HK-2 (cell line): ENCODE results near the gene GCG.

Source experiments
- DNase-seq: peaks from one replicate; pipeline ENCODE4 v3.0.0-alpha.2; 2018; ENCODE audit not compliant: unreplicated experiment

The GCG gene

DNA sequence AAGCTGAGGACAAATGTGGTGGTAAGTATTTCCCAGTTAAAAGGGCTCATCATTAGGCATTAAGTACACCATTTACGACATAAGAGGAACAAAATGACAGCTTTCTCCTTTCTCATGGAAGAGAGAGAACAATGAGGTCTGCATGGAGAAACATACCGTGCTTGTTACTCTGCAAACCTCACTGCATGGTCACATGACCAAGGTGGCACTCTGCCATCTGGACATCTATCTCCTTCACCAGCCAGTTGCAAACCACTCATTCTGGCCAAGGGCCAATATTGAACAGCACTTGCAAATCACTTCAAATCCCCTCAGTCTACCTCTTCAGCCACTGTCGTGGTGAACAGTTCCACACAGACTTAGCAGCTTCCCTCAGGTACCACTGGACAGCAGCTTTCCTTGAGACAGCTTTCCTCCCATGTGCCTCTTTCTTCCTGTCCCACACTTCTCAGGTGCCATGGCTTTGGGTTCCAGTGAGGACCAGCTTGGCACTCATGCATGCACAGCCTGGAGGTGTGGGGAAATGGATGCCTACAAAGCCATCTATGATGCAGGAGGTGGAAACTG is 48.5 kb downstream of the GCG start:
- no peak for DNase-seq

DNA sequence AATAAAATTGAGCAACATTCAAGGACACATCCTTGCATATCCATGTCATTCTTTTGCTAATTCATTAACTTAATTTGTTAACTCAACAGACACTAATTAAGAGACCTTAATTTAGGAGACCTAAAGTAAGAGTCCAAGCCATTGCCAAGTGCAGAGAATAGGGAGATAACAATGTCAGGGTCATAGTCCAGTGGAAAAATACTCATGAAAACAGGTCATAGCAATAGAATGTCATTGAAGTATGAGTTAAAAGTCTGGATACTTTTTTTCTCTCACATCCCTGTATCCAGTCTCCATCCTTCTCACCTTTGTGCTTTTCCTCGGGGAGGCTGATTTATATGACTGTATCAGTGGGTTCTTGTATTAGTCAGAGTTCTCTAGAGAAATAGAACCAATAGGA is 51.5 kb downstream of the GCG start:
- DNase-seq, result no peak

DNA sequence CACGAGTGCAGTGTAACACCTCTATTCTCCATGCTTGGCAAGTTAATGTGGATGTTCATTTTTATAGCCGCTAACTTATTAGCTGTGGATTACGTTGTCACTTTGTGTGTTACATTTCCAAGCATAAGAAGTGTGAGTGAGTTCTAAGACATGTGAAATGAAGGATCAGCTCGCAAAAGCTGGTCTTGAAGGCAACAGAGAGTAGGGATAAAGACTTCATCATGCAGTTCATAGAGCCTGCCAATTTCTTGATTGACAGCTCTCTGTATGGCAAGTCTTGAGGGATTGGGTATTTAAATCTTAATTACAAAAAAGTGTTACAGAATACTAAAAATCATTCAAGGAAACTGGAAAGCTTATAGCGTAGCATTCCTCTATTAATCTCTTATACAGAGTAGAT is 52.2 kb downstream of the GCG start:
- no peak for DNase-seq
